CD1c-positive myeloid dendritic cell (primary cell): ENCODE results near the gene TMEM119.
"Not testable (repeated sequence)": the region's sequence is repeated elsewhere in the genome, so short reads cannot be mapped to it uniquely, and the experiment has no call there.

ENCODE experiments used
- DNase-seq: peaks from one replicate; pipeline ENCODE4 v3.0.0-alpha.2; 2016; ENCODE audit errors: extremely low spot score

Gene TMEM119

GRCh38 chr12:108584456-108585065 lies 13.3 kb downstream of the TMEM119 start:
- DNase-seq: no peak

- no peak for DNase-seq
Observed at GRCh38 chr12:108583991-108584390, 13.9 kb downstream of the TMEM119 start.

DNA sequence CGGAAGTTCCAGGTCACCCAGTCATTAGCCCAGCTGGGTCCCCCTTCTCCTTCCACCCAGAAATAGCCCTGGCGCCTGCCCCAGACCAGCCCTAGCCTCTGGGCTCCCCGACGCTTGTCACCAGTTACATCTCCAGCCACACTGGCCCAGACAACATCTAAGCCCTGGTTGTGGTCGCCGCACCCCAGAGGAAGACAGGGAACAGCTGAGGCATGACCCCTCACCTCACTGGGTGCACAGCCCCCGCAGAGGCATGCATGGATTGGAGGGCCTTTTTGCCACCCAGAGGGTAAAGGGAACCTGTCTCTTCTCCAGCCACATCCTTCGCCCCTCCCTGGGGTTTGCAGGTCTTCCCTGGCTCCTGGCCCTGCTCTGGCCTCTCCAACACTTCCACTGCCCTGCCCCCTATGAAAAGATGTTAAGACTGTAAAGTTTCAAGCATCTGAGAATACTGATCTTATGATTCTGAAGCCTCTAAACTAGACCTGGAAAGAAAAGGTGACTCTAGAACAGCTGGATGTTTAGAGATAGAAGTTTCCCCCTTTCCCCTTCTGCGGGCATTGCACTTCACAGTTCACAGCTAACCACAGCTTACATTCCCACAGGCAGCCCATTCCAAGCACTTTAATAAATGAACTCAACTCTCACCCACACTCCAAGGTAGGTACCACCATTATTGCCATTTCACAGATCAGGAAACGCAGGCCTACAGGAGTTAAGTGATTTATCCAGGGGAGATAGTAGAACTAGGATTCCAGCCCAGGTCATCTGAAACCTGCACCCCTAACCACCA lies 14.7 kb downstream of the TMEM119 start:
- DNase-seq: no peak

GRCh38 chr12:108582509-108582908 lies 15.4 kb downstream of the TMEM119 start:
- no peak for DNase-seq

- no peak for DNase-seq
Observed at GRCh38 chr12:108581311-108582227, 16.3 kb downstream of the TMEM119 start.

GRCh38 chr12:108580531-108580930 lies 17.4 kb downstream of the TMEM119 start:
- no peak for DNase-seq

GRCh38 chr12:108578813-108579212 lies 19.1 kb downstream of the TMEM119 start:
- no peak for DNase-seq

DNA sequence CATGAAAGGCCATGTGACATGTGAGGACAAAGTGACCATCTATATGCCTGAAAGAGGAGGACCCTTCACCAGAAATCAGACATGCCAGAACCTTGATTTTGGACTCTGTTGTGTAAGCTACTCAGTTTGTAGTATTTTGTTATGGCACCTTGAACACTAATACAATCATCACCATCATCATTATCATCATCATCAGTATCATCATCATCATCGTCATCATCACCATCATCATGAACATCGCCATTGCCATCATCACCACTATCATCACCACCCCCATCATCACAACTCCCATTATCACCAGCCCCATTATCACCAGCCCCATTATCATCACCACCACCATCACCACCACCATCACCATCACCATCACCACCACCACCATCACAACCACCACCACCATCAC lies 19.6 kb downstream of the TMEM119 start:
- DNase-seq: no peak

DNA sequence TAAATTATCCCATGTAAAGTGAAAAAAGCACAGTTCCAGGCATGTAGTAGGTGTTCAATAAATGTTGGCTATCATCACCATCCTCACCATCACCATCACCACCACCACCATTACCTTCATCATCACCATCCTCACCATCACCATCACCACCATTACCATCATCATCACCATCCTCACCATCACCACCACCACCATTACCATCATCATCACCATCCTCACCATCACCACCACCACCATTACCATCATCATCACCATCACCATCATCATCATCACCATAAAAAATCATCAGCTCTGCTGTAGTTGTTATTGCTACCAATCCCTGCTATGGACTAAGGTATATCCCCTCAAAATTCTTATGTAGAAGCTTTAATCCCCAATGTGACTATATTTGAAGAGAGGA lies 20.4 kb downstream of the TMEM119 start:
- DNase-seq: no peak

DNA sequence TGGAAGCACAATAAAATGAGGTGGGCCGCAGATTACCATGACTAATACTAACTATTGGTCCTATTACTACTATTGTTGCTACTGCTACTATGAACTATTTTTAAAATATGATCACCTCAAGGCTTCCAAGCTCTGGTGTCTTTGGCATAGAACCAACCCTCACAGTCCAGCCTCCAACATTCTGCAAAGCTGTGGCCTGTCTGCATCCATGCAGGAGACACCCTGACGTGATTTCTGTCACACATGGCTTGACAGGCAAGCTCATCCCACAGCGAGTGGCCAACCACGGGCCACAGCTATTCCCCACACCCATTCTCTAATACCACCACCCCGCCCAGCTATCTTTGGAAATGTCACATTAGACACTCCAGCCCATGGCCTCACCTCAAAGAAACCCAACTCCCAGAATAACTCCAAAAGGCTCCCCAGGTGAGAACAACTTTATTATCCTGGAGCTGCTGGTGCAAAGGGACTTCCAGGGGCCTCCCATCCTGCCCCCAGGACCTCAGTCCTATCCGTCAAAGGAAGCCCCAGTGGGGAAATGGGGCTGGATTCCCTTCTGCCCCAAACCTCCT lies 21.1 kb downstream of the TMEM119 start:
- DNase-seq: no peak

- DNase-seq: no peak
Observed at GRCh38 chr12:108575199-108575912, 22.5 kb downstream of the TMEM119 start.

- not testable (repeated sequence) for DNase-seq
Observed at GRCh38 chr12:108574276-108574675, 23.6 kb downstream of the TMEM119 start.

DNA sequence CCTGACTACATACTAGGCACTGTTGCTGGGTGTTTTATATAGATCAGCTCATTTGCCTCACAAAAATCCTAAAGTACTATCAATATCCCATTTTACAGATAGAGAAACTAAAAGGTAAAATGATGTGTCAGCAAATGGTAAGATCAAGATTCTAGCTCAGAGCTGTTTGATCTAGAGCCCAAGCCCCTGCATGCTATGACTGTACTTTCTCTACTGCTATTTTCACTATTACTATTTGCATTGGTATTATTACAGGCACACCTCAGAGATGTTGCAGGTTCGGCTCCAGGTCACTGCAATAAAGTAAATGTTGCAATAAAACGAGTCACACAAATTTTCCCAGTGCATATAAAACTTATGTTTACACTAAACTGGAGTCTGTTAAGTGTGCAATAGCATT lies 24.6 kb downstream of the TMEM119 start:
- DNase-seq: no peak

GRCh38 chr12:108572166-108572790 lies 25.6 kb downstream of the TMEM119 start:
- DNase-seq: no peak

DNA sequence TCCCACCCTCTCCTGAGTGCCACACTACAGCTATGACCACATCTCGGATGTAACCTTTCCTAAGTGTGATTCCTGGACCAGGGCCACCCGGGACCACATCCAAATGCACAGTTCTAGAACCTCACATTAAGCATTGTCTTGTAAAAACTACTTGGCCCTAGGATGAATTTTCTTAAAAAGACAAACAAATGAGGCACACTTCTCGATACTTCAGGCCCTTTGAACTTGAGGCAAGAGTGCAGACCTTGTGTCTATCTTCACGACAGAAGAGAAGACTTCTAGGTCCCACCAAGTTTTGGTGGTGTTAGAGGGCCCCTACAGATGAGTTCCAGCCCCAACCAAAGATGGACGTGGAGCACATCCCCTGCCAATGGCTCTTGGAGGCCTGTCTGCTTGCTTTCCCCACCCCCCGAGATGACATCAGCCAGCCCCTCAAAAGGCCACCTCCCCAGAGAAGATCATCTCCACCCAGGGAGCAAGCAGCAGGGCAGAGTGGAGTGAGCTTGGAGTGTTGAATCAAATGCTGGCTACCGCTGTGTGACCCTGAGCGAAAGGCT lies 26.2 kb downstream of the TMEM119 start:
- no peak for DNase-seq

DNA sequence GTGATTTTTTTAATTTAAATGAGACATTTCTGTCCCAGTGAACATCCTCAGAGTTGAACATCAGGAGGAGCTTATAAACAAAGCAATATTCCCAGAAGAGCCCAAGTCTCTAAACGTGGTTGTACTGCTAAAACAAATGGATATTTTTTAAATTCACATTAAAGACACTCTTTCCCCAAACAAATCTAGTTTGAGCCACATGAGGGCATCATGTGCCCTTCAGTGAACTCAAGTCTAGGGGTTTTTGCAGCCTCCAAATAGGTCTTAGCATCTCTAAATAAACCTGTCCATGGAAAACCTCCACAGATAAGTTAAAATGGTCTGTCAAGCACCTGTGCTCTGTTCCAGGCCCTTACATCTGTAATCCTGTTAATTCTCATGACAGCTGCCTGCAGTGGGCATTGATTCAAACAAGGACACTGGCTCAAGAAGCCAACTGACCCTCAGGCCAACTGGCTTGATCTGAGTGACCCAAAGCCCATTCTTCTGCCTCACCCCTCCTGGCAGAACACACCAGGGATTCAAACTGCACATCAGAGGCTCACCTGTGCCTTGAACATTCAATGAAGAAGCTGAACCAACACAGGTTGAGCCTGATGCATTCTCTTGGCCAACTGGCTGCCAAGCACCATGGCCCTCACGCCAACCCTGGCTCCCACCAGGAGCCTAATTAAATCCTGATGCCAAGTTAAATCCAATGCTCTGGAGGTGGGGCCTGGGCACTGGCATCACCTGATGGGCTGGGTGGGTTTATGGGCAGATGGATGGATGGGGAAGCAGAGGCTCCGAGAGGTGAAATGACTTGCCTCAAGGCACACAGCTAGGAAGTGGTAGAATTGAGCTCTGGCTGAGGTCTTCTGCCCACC lies 26.9 kb downstream of the TMEM119 start:
- DNase-seq: no peak

DNA sequence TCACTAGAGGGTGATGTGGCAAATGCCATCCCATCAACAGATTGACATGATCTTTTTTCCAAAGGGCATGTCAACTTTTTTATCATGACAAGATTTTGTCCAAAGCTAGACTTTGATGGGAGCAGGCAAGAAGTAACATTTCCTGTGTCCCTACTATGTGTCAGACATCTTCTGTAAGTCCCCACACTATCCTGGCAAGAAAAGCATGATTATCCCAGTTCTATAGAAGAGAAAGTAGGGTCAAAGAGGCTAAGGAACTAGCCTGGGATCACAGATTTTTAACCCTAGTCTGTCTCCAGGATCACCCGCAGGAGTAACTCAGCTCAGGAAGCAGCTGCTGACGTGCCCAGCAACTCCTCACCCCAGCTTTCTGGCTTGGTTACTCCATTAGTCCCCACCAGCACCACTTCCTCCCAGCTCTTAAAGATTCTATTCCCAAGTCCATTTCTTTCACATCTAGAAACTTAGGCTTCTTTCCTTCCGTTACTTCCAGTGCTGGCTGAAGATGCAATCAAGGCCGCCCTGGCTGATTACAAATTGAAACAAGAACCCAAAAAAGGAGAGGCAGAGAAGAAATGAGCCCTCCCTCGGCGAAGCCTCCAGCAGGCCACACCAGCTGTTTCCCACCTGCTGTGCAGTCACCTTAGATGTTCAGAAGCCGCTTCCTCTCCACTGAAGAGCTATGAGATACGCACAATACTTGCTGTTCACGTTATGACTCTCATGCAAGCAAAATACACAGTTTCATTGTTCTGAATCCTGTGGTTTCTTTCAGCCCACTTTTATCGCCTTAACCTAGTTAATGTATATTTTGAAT lies 29.3 kb downstream of the TMEM119 start:
- no peak for DNase-seq

DNA sequence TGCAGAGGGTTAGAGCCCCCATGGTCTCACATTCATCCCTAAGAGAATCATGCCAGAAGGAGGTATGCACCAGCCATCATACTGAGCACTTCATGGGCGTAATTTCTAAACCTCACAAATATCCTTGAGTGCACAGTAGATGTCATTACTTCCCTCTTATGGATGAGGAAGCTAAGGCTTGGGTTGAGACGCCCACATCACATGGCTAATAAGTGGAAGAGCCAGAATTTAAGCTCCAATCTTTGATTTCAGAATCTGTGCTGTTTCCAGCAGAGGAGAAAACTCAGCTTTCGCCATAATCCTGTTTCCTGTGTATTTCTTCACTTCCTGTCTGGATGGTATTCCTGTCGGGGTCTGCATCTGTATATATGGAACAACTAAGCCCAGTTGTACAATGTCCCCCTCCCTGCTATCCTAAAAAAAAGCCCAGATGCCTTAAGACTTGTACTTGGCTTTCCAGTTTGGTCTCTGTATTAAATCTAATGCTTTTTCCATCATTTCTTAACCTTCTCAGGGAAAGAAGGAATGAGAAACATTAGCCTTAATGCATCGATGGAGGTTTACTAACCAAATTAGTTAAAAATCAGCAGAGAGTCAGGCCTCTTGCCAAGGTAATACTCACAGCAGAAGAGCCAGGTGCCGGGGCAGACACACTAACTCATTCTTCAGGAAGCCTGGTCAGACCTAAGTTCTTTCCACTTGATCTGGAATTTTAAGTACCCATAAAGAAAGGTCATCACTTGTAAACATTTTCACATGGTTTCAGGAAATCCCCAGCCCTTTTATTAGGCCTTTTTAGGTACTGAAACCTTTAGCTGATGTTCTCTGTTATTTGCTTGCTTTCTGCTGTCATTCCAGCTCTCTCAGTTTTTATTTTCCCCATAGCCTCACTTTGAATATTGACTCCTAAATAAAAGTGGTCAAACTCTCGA lies 30.2 kb downstream of the TMEM119 start:
- peak; percentile 84 for DNase-seq
